Left cardiac atrium (tissue), 4 donors: Measurements from ENCODE around the gene PCLO. TPM values are rescaled to one million over a fixed set of nuclear protein-coding genes. Genes with fewer than 3 reads are reported as not detected.
A peak's percentile ranks its signal among the peaks of the same experiment; 100 is the strongest.
"Not testable (repeated sequence)": the region's sequence is repeated elsewhere in the genome, so short reads cannot be mapped to it uniquely, and the experiment has no call there.

Experiments used
- ATAC-seq, 2 donors: fragments of 200-7000 bp; cut with Tn5 transposase; one replicate each; pipeline ENCODE4 v1.9.1; 2020; ENCODE audit warnings: mild to moderate bottlenecking in 2 of 2, moderate library complexity in 2 of 2
- DNase-seq: peaks from one replicate; pipeline ENCODE4 v3.0.0-alpha.2; 2020
- intact Hi-C, 2 donors: fragments of 100-400 bp; cut with DNase I; formaldehyde crosslinking; loops; one replicate each; pipeline versions ENCODE4 v1.14.1 to v1.15.1; 2022 to 2023
- total RNA-seq, 2 donors: library from RNA; stranded (reverse); fragmentation: NEBNext Ultra II Directional; extraction: Animal tissue kit (Norgen Biotek cat#: 25700); gene quantifications; one replicate each; pipeline ENCODE4 v1.2.1, GENCODE V29; 2021
- donor health status: DM: no; HTN: yes; CAD: no.
- donor health status: DM: no; HTN: yes; CAD: no; lungs with severe emphysema.
- donor health status: DM: yes; HTN: yes; CAD: no.
- donor health status: Dilated cardiomyopathy.

The PCLO gene
- total RNA-seq, 2 donors from 2014 or later: 2.7 to 3.5 TPM

GRCh38 chr7:83060218-83060617 is 102.5 kb downstream of the PCLO start:
- DNase-seq (peak; percentile 22), ATAC-seq (peak; percentile 34 to 87)
- intact Hi-C loops: no loop called here

GRCh38 chr7:83058667-83059066 is 104.0 kb downstream of the PCLO start:
- ATAC-seq (no peak), DNase-seq (no peak)
- intact Hi-C loops: no loop called here

GRCh38 chr7:83055197-83055596 is 107.5 kb downstream of the PCLO start:
- no peak for DNase-seq
- intact Hi-C loops: no loop called here
- no peak for ATAC-seq

GRCh38 chr7:83054472-83054871 is 108.2 kb downstream of the PCLO start:
- DNase-seq (no peak), ATAC-seq (no peak)
- intact Hi-C loops: no loop called here

- intact Hi-C loops: no loop called here
- DNase-seq: no peak
- no peak for ATAC-seq
Measured at GRCh38 chr7:83053965-83054364, 108.7 kb downstream of the PCLO start.

- ATAC-seq (no peak), DNase-seq (no peak)
- intact Hi-C loops: no loop called here
Measured at GRCh38 chr7:83040484-83040883, 122.2 kb downstream of the PCLO start.

- ATAC-seq: no peak
- intact Hi-C loops: no loop called here
- DNase-seq: no peak
Measured at GRCh38 chr7:83038787-83039186, 123.9 kb downstream of the PCLO start.

GRCh38 chr7:83036721-83037380 is 125.8 kb downstream of the PCLO start:
- no peak for DNase-seq
- intact Hi-C loops: no loop called here
- no peak for ATAC-seq

- intact Hi-C loops: no loop called here
- DNase-seq (no peak), ATAC-seq (no peak)
Measured at GRCh38 chr7:83036130-83036529, 126.6 kb downstream of the PCLO start.

- intact Hi-C loops: no loop called here
- DNase-seq: no peak
- ATAC-seq: no peak
Measured at GRCh38 chr7:83032195-83032594, 130.5 kb downstream of the PCLO start.

- ATAC-seq, intact Hi-C loops, DNase-seq: not testable (repeated sequence)
Measured at GRCh38 chr7:83023817-83024665, 138.6 kb downstream of the PCLO start.

- no peak for ATAC-seq
- intact Hi-C loops: no loop called here
Measured at GRCh38 chr7:83021032-83021431, 141.7 kb downstream of the PCLO start.

GRCh38 chr7:83020161-83020560 is 142.5 kb downstream of the PCLO start:
- DNase-seq (no peak), ATAC-seq (no peak)
- intact Hi-C loops: no loop called here

More at GRCh38 chr7:83021032-83021431, 141.7 kb downstream of the PCLO start:
- no peak for DNase-seq

- ATAC-seq (no peak), DNase-seq (no peak)
- intact Hi-C loops: no loop called here
Measured at GRCh38 chr7:83015916-83016315, 146.8 kb downstream of the PCLO start.

- ATAC-seq (no peak), DNase-seq (no peak)
- intact Hi-C loops: no loop called here
Measured at GRCh38 chr7:83014546-83014945, 148.1 kb downstream of the PCLO start.

GRCh38 chr7:83011954-83012353 is 150.7 kb downstream of the PCLO start:
- intact Hi-C loops: no loop called here
- DNase-seq (no peak), ATAC-seq (no peak)

GRCh38 chr7:83005410-83005809 is 157.3 kb downstream of the PCLO start:
- DNase-seq (no peak), ATAC-seq (no peak)
- intact Hi-C loops: no loop called here

GRCh38 chr7:83001362-83002040 is 161.2 kb downstream of the PCLO start:
- intact Hi-C loops: no loop called here

GRCh38 chr7:82998436-82998835 is 164.2 kb downstream of the PCLO start:
- intact Hi-C loops: no loop called here
- DNase-seq (no peak), ATAC-seq (no peak)

More at GRCh38 chr7:83001362-83002040, 161.2 kb downstream of the PCLO start:
- ATAC-seq (no peak), DNase-seq (no peak)

- intact Hi-C loops: no loop called here
- no peak for DNase-seq
- no peak for ATAC-seq
Measured at GRCh38 chr7:82985144-82985802, 177.4 kb downstream of the PCLO start.
